ENCODE results near the gene BACE2.

The BACE2 gene

DNA sequence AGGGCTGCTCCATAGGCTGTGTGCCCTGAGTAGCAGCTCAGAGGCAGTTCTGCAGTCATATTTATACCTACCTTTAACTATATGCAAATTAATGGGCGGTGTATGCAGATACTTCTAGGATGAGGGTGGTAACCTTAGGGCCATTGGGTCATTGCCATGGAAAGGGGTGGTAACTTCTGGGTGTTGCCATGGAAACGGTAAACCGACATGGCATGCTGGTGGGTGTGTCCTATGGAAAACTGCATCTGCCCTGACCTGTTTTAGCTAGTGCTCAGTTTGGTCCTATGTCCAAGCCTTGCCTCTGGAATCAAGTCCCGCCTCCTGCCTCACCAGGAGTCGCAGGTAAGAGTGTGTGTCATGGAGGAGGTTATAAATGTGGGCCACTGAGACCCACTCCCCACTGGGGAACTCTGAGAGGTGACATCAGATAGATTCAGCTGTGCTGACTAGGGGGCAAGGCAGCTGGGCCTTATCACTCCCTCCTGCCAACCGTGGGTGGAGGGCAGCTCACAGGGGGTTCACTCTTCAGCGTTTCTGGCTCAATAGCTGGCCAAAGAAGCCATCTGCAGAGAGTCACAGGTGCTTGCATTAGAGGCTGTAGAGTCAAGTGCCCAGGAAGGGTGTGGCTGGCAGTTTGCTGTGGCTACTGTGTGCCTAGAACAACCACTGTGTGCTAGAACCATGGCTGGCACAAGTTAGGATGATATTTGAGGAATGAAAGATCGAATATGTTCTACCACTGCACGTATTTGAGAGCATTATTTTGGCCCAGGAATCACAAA is 19.0 kb downstream of the BACE2 start:
- Histone ChIP-seq H3K9ac (ENCODE audit: low read depth, low read length) (no peak overlapping the region), H3K4me3 (ENCODE audit: low read depth in 1 of 2, low read length in 2 of 2) (no peak overlapping the region), H3K4me2 (ENCODE audit: insufficient read depth, low read length) (no peak overlapping the region), H3K27ac (ENCODE audit: low read length) (no peak overlapping the region), H3K4me1 (ENCODE audit: insufficient read depth, low read length) (no peaks in the 10 kb centered on the region), H3K9me3 (ENCODE audit: insufficient read depth, low read length, severe bottlenecking) (peaks cover 2% of the 10 kb centered on the region), H3K27me3 (ENCODE audit: insufficient read depth, low read length, poor library complexity) (no peaks in the 10 kb centered on the region), H3K79me2 (ENCODE audit: insufficient read depth, low read length) (no peaks in the 10 kb centered on the region), H4K20me1 (ENCODE audit: insufficient read depth, low read length) (no peaks in the 10 kb centered on the region), H2AFZ (ENCODE audit: low read depth, low read length) (no peak overlapping the region), H3K36me3 (ENCODE audit: insufficient read depth, low read length) (no peaks in the 10 kb centered on the region)
- DNase-seq (no peak), ATAC-seq (ENCODE audit: insufficient read depth, low read depth) (peak; percentile 37; the same call in 2 of the 3 replicates)
- TF ChIP-seq EZH2 (IDR thresholded peaks at IDR 0.05; ENCODE audit: borderline replicate concordance, low read depth, low read length, severe bottlenecking): no peak
- TF ChIP-seq, protein P1, sequence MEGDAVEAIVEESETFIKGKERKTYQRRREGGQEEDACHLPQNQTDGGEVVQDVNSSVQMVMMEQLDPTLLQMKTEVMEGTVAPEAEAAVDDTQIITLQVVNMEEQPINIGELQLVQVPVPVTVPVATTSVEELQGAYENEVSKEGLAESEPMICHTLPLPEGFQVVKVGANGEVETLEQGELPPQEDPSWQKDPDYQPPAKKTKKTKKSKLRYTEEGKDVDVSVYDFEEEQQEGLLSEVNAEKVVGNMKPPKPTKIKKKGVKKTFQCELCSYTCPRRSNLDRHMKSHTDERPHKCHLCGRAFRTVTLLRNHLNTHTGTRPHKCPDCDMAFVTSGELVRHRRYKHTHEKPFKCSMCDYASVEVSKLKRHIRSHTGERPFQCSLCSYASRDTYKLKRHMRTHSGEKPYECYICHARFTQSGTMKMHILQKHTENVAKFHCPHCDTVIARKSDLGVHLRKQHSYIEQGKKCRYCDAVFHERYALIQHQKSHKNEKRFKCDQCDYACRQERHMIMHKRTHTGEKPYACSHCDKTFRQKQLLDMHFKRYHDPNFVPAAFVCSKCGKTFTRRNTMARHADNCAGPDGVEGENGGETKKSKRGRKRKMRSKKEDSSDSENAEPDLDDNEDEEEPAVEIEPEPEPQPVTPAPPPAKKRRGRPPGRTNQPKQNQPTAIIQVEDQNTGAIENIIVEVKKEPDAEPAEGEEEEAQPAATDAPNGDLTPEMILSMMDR (IDR thresholded peaks at IDR 0.05; ENCODE audit: borderline replicate concordance, extremely low read depth, low read length, poor library complexity, severe bottlenecking): no peak

DNA sequence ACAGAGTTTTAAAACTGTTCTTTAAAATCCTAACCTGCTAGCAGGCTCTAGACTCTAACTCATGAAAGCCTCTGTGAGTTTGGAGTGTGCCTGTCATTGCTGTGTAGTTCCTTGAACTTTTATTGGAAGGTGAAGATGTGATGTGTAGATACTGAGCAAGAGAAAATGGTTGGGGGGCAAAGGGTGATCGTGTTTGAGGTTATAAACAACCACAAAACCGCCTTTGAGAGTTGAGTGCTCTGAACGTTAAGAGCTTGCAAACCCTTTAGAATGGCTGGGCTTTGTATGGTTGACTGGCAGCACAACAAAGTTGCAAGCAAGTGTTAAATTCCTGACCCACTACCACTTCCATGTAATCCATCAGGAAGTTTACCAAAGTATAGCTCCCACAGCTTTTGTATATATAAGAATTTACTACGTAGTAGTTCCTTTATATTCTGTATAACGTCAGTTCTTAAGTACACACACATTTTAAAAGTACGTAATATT is 19.6 kb downstream of the BACE2 start:
- TF ChIP-seq, protein P1 (IDR thresholded peaks at IDR 0.05; ENCODE audit: borderline replicate concordance, extremely low read depth, low read length, poor library complexity, severe bottlenecking): no peak
- no peak for TF ChIP-seq EZH2 (IDR thresholded peaks at IDR 0.05; ENCODE audit: borderline replicate concordance, low read depth, low read length, severe bottlenecking)
- no peak overlapping the region for H3K4me3 ChIP-seq (ENCODE audit: low read depth in 1 of 2, low read length in 2 of 2)
- peak; percentile 89 for ATAC-seq (ENCODE audit: insufficient read depth, low read depth)

DNA sequence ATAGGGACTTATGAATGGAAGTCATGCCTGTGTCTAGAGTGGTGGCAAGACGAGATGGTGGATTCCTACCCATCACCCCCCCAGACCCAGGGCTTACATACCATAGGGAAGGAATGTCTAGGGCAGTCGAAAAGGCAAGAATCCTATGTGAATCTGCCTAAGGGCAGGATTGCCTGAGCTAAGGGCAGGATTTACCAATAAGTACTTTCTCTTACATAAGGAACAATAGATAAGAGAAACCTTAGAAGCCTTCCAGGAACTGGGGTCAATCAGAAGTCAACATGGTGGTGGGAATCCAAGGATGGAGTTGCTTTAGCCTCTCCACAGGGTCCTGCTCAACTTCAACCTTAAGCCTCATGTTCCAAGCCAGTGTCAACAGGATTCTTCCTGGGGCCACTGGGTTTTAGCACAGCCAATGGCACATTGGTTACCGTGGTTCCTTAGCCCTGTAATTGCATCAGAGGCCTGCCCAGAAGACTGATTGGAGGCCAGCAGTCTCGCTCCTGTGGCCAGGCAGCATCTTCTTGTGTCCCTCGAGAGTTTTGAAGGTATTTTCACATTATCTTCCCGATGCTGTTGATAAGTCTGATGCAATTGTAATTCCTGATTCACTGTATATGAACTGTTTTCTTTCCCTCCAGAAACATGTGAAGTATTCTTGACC is 20.7 kb downstream of the BACE2 start:
- Histone ChIP-seq H3K27me3 (ENCODE audit: insufficient read depth, low read length, poor library complexity) (no peaks in the 10 kb centered on the region), H3K9me3 (ENCODE audit: insufficient read depth, low read length, severe bottlenecking) (no peaks in the 10 kb centered on the region), H3K36me3 (ENCODE audit: insufficient read depth, low read length) (no peaks in the 10 kb centered on the region), H3K79me2 (ENCODE audit: insufficient read depth, low read length) (no peaks in the 10 kb centered on the region), H3K9ac (ENCODE audit: low read depth, low read length) (no peak overlapping the region), H4K20me1 (ENCODE audit: insufficient read depth, low read length) (no peaks in the 10 kb centered on the region), H3K27ac (ENCODE audit: low read length) (no peak overlapping the region), H3K4me3 (ENCODE audit: low read depth in 1 of 2, low read length in 2 of 2) (no peak overlapping the region), H3K4me2 (ENCODE audit: insufficient read depth, low read length) (no peak overlapping the region), H3K4me1 (ENCODE audit: insufficient read depth, low read length) (no peaks in the 10 kb centered on the region), H2AFZ (ENCODE audit: low read depth, low read length) (no peak overlapping the region)
- no peak for TF ChIP-seq EZH2 (IDR thresholded peaks at IDR 0.05; ENCODE audit: borderline replicate concordance, low read depth, low read length, severe bottlenecking)
- TF ChIP-seq, protein P1 (IDR thresholded peaks at IDR 0.05; ENCODE audit: borderline replicate concordance, extremely low read depth, low read length, poor library complexity, severe bottlenecking): no peak
- DNase-seq (no peak), ATAC-seq (ENCODE audit: insufficient read depth, low read depth) (no peak)

More for the DNA sequence above, 19.6 kb downstream of the BACE2 start:
- Histone ChIP-seq H3K27me3 (ENCODE audit: insufficient read depth, low read length, poor library complexity) (no peaks in the 10 kb centered on the region), H3K9me3 (ENCODE audit: insufficient read depth, low read length, severe bottlenecking) (no peaks in the 10 kb centered on the region), H2AFZ (ENCODE audit: low read depth, low read length) (no peak overlapping the region), H3K27ac (ENCODE audit: low read length) (no peak overlapping the region), H3K36me3 (ENCODE audit: insufficient read depth, low read length) (no peaks in the 10 kb centered on the region), H4K20me1 (ENCODE audit: insufficient read depth, low read length) (no peaks in the 10 kb centered on the region), H3K4me2 (ENCODE audit: insufficient read depth, low read length) (no peak overlapping the region), H3K4me1 (ENCODE audit: insufficient read depth, low read length) (no peaks in the 10 kb centered on the region), H3K9ac (ENCODE audit: low read depth, low read length) (no peak overlapping the region), H3K79me2 (ENCODE audit: insufficient read depth, low read length) (no peaks in the 10 kb centered on the region)
- peak; percentile 36 for DNase-seq
